Smooth muscle cell (in vitro differentiated cells): ENCODE data around the gene ZNF865. TPM values are rescaled to one million over a fixed set of nuclear protein-coding genes. Genes with fewer than 3 reads are reported as not detected.
A peak's percentile ranks its signal among the peaks of the same experiment; 100 is the strongest.

Source experiments
- DNase-seq: peaks from one replicate; lab custom pipeline; 2025; ENCODE audit not compliant: unreplicated experiment; lab: John Stamatoyannopoulos, UW
- H2AFZ ChIP-seq: fragments of 200-600 bp; sonication (generic); 2 replicates; pipeline ENCODE4 v1.6.0; 2016; ENCODE audit warnings: antibody characterized with exemption, low read depth, mild to moderate bottlenecking
- H3F3A ChIP-seq: fragments of 200-600 bp; sonication (generic); 2 replicates; pipeline ENCODE4 v1.6.0; 2017; ENCODE audit warnings: antibody characterized with exemption, low read depth
- H3K27ac ChIP-seq: fragments of 200-600 bp; sonication (generic); 2 replicates; pipeline ENCODE4 v1.5.1; 2016; ENCODE audit warnings: low read depth, mild to moderate bottlenecking
- H3K27me3 ChIP-seq: fragments of 200-600 bp; sonication (generic); 2 replicates; pipeline ENCODE4 v1.6.1; 2016; ENCODE audit warnings: low read depth, mild to moderate bottlenecking
- H3K36me3 ChIP-seq: fragments of 200-600 bp; sonication (generic); 2 replicates; pipeline ENCODE4 v1.5.1; 2016; ENCODE audit warnings: low read depth
- H3K4me1 ChIP-seq: fragments of 200-600 bp; sonication (generic); 2 replicates; pipeline ENCODE4 v1.5.1; 2016; ENCODE audit warnings: low read depth
- H3K4me2 ChIP-seq: fragments of 200-600 bp; sonication (generic); 2 replicates; pipeline ENCODE4 v1.6.0; 2016; ENCODE audit warnings: mild to moderate bottlenecking
- H3K4me3 ChIP-seq: fragments of 200-600 bp; sonication (generic); 2 replicates; pipeline ENCODE4 v1.5.1; 2016; ENCODE audit warnings: mild to moderate bottlenecking
- H3K79me2 ChIP-seq: fragments of 200-600 bp; sonication (generic); 2 replicates; pipeline ENCODE4 v1.6.0; 2016; ENCODE audit warnings: low read depth, mild to moderate bottlenecking
- H3K9ac ChIP-seq: fragments of 200-600 bp; sonication (generic); 2 replicates; pipeline ENCODE4 v1.6.0; 2016; ENCODE audit warnings: low read depth
- H3K9me3 ChIP-seq: fragments of 200-600 bp; sonication (generic); replicated peaks from 2 replicates; pipeline ENCODE4 v1.5.1; 2016; ENCODE audit warnings: low read depth
- H4K20me1 ChIP-seq: fragments of 200-600 bp; sonication (generic); 2 replicates; pipeline ENCODE4 v1.6.0; 2016; ENCODE audit warnings: low read depth
- WGBS: methylation state at CpG from one replicate; pipeline ENCODE4 v1.1.7; 2016; ENCODE audit warnings: low lambda C conversion rate; 5-methylcytosine and 5-hydroxymethylcytosine counted together
- polyA plus RNA-seq: library from polyadenylated mRNA; unstranded; fragments of >200 nt; fragmentation: Nextera tagmentation; extraction: Ambion mirVana; gene quantifications from 2 replicates; pipeline ENCODE4 v1.2.1, GENCODE V29; 2016
- total RNA-seq: library from RNA; depleted of rRNA; stranded (reverse); fragments of >200 nt; gene quantifications from 2 replicates; pipeline ENCODE4 v1.2.3, GENCODE V29; 2014
- TF ChIP-seq, protein P1 (sequence below): fragments of 200-600 bp; sonication (generic); IDR thresholded peaks from 2 replicates; pipeline ENCODE4 v1.5.1; 2017; ENCODE audit warnings: borderline replicate concordance, mild to moderate bottlenecking, antibody characterized with exemption; ENCODE audit not compliant: insufficient read depth, poor library complexity, severe bottlenecking

Gene ZNF865
- total and polyA plus RNA-seq, 2 experiments from 2014 or later = 1.2 to 3.8 TPM

DNA sequence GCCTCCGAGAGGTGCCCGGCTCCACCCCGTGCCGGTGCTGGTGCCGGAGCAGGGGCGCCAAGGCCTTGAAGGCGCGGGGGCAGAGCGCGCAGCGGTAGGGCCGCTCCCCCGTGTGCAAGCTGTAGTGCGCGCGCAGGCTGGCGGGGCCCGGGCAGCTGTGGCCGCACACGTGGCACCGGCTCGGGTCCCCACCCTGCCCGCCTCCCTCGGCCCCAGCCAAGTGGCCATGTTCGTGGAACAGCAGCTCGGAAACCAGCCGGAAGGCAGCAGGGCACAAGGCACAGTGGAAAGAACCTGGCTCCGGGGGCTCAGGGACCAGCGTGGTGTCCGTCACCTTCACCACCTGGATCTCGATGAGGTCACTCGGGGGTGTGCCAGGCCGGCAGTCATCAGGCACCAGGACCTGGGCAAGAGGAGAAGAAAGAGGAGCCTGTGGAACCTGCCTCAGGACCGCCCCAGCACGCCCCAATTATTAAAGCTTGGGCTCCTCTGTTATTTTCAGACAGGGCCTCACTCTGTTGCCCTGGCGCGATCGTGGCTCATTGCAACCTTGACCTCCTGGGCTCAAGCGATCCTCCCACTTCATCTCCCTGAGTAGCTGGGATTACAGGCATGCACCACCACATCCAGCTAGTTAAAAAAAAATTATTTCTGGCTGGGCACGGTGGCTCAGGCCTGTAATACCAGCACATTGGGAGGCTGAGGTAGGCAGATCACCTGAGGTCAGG is 17.0 kb downstream of the ZNF865 start:
- WGBS = 96% methylated on average over 40 of the region's 40 CpGs
- Histone ChIP-seq H3K9ac (no peak overlapping the region), H3K27ac (no peak overlapping the region), H4K20me1 (peaks cover 8% of the 10 kb centered on the region), H2AFZ (no peak overlapping the region), H3K79me2 (no peaks in the 10 kb centered on the region), H3F3A (peaks cover 12% of the 10 kb centered on the region), H3K36me3 (no peaks in the 10 kb centered on the region), H3K4me2 (no peak overlapping the region), H3K4me3 (no peak overlapping the region), H3K27me3 (no peaks in the 10 kb centered on the region), H3K4me1 (no peaks in the 10 kb centered on the region), H3K9me3 (no peaks in the 10 kb centered on the region)
- no peak for DNase-seq
- TF ChIP-seq, protein P1, sequence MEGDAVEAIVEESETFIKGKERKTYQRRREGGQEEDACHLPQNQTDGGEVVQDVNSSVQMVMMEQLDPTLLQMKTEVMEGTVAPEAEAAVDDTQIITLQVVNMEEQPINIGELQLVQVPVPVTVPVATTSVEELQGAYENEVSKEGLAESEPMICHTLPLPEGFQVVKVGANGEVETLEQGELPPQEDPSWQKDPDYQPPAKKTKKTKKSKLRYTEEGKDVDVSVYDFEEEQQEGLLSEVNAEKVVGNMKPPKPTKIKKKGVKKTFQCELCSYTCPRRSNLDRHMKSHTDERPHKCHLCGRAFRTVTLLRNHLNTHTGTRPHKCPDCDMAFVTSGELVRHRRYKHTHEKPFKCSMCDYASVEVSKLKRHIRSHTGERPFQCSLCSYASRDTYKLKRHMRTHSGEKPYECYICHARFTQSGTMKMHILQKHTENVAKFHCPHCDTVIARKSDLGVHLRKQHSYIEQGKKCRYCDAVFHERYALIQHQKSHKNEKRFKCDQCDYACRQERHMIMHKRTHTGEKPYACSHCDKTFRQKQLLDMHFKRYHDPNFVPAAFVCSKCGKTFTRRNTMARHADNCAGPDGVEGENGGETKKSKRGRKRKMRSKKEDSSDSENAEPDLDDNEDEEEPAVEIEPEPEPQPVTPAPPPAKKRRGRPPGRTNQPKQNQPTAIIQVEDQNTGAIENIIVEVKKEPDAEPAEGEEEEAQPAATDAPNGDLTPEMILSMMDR = no peak

DNA sequence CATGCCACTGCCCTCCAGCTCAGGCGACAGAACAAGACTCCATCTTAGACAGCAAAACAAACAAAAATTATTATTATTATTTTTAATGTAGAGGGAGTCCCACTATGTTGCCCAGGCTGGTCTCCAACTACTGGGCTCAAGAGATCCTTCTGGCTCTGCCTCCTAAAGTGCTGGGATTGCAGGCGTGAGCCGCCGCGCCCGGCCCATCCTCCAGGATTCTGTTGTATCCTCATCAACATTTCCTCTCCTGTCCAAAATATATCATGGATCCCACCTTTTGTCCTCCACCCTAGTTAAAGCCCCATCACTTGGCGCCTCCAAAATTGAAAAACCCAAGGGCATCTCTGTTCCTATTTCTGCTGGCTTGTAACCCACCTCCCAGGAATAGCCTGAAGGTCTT is 17.7 kb downstream of the ZNF865 start:
- H2AFZ ChIP-seq = no peak overlapping the region
- H3K9me3 ChIP-seq = no peaks in the 10 kb centered on the region
- H3K79me2 ChIP-seq = no peaks in the 10 kb centered on the region
- no peak for DNase-seq
- no peak overlapping the region for H3K4me2 ChIP-seq
- TF ChIP-seq, protein P1 = no peak
- H3K27ac ChIP-seq = no peak overlapping the region
- H3K4me3 ChIP-seq = no peak overlapping the region
- WGBS = 97% methylated on average over 7 of the region's 7 CpGs
- peaks cover 12% of the 10 kb centered on the region for H3F3A ChIP-seq
- no peak overlapping the region for H3K9ac ChIP-seq
- H3K27me3 ChIP-seq = no peaks in the 10 kb centered on the region
- H4K20me1 ChIP-seq = peaks cover 8% of the 10 kb centered on the region
- no peaks in the 10 kb centered on the region for H3K36me3 ChIP-seq
- no peaks in the 10 kb centered on the region for H3K4me1 ChIP-seq

DNA sequence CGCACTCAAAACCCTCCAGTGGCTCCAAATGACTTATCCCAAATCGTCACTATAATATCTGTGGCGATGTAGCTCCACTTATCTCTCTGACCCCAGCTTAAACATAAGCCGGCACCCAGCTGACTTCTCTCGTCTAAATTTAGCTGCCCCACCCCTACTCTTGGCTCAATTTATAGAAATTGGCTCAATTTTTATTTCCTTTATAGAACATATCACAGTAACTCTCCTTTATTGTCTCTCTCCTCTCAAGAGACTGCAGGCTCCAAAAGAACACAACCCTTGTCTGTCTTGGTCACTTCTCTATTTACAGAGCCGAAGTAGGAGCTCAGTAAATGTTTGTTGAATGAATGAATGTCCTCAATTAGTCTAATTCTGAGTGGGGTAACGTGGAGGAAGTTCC is 18.1 kb downstream of the ZNF865 start:
- Histone ChIP-seq H3K4me3 (peak overlapping the region; percentile 63), H3K27ac (peak overlapping the region; percentile 40), H3F3A (peaks cover 12% of the 10 kb centered on the region), H3K4me1 (no peaks in the 10 kb centered on the region), H4K20me1 (peaks cover 8% of the 10 kb centered on the region), H3K79me2 (no peaks in the 10 kb centered on the region), H2AFZ (no peak overlapping the region), H3K9ac (no peak overlapping the region), H3K27me3 (no peaks in the 10 kb centered on the region), H3K36me3 (no peaks in the 10 kb centered on the region), H3K4me2 (peak overlapping the region; percentile 56), H3K9me3 (no peaks in the 10 kb centered on the region)
- TF ChIP-seq, protein P1 = no peak
- no peak for DNase-seq
- WGBS = 79% methylated on average over 7 of the region's 7 CpGs
